HG02571 (cell line): Measurements from ENCODE around the gene CELF5.
"Not testable (repeated sequence)": the region's sequence is repeated elsewhere in the genome, so short reads cannot be mapped to it uniquely, and the experiment has no call there.

ENCODE experiments used
- ATAC-seq: cut with Tn5 transposase; IDR thresholded peaks from one replicate; pipeline ENCODE4 v1.9.1; 2021; ENCODE audit warnings: mild to moderate bottlenecking, moderate library complexity; ENCODE audit not compliant: unreplicated experiment

The CELF5 gene

GRCh38 chr19:3189702-3190469 lies 34.6 kb upstream of the CELF5 start:
- ATAC-seq, result no peak

- ATAC-seq, result no peak
These were observed 34.0 kb upstream of the CELF5 start for GRCh38 chr19:3190470-3190770.

- no peak for ATAC-seq
These were observed 33.3 kb upstream of the CELF5 start for GRCh38 chr19:3190921-3191805.

- ATAC-seq, result not testable (repeated sequence)
These were observed 32.7 kb upstream of the CELF5 start for GRCh38 chr19:3191806-3192104.

GRCh38 chr19:3192228-3192635 lies 32.2 kb upstream of the CELF5 start:
- no peak for ATAC-seq

- ATAC-seq, result no peak
These were observed 31.8 kb upstream of the CELF5 start for GRCh38 chr19:3192684-3193083.

- no peak for ATAC-seq
These were observed 31.0 kb upstream of the CELF5 start for GRCh38 chr19:3193256-3194105.

- ATAC-seq, result no peak
These were observed 30.1 kb upstream of the CELF5 start for GRCh38 chr19:3194106-3195087.

GRCh38 chr19:3196064-3196932 lies 28.2 kb upstream of the CELF5 start:
- no peak for ATAC-seq

- no peak for ATAC-seq
These were observed 27.6 kb upstream of the CELF5 start for GRCh38 chr19:3196933-3197205.

- no peak for ATAC-seq
These were observed 25.4 kb upstream of the CELF5 start for GRCh38 chr19:3198901-3199700.

GRCh38 chr19:3201072-3201700 lies 23.3 kb upstream of the CELF5 start:
- no peak for ATAC-seq

GRCh38 chr19:3201911-3202310 lies 22.6 kb upstream of the CELF5 start:
- no peak for ATAC-seq

- ATAC-seq, result no peak
These were observed 22.1 kb upstream of the CELF5 start for GRCh38 chr19:3202346-3202745.

- not testable (repeated sequence) for ATAC-seq
These were observed 21.6 kb upstream of the CELF5 start for GRCh38 chr19:3202895-3203294.

- ATAC-seq, result no peak
These were observed 20.4 kb upstream of the CELF5 start for GRCh38 chr19:3203805-3204645.

- no peak for ATAC-seq
These were observed 19.7 kb upstream of the CELF5 start for GRCh38 chr19:3204646-3205275.
